Measurements from ENCODE around the gene SHOX. TPM values are rescaled to one million over a fixed set of nuclear protein-coding genes. Genes with fewer than 3 reads are reported as not detected.
"Not testable (repeated sequence)": the region's sequence is repeated elsewhere in the genome, so short reads cannot be mapped to it uniquely, and the experiment has no call there.

Gene SHOX
- under 1 TPM in 2 of 4 donors, not detected in 2; 0.18 to 0.25 TPM for polyA plus RNA-seq (ENCODE audit: insufficient read length in 4 of 4)

DNA sequence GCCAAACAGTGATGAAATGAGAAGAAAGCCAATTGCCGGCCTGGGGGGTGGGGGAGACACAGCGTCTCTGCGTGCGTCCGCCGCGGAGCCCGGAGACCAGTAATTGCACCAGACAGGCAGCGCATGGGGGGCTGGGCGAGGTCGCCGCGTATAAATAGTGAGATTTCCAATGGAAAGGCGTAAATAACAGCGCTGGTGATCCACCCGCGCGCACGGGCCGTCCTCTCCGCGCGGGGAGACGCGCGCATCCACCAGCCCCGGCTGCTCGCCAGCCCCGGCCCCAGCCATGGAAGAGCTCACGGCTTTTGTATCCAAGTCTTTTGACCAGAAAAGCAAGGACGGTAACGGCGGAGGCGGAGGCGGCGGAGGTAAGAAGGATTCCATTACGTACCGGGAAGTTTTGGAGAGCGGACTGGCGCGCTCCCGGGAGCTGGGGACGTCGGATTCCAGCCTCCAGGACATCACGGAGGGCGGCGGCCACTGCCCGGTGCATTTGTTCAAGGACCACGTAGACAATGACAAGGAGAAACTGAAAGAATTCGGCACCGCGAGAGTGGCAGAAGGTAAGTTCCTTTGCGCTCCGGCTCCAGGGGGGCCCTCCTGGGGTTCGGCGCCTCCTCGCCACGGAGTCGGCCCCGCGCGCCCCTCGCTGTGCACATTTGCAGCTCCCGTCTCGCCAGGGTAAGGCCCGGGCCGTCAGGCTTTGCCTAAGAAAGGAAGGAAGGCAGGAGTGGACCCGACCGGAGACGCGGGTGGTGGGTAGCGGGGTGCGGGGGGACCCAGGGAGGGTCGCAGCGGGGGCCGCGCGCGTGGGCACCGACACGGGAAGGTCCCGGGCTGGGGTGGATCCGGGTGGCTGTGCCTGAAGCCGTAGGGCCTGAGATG lies at the start of gene SHOX:
Gene SHOX, plus strand, starts transcription at position 180 of the 885 bp plus-strand sequence. Its CDS starts 107 bp downstream, at position 287.
- no peak for DNase-seq (ENCODE audit: low read depth in 4 of 4, low spot score in 3 of 4)

- DNase-seq (ENCODE audit: low read depth in 4 of 4, low spot score in 3 of 4): no peak
Observed at GRCh38 chrX:581066-581465, 49.5 kb upstream of the SHOX start.

GRCh38 chrX:581720-582298 lies 48.8 kb upstream of the SHOX start:
- no peak for DNase-seq (ENCODE audit: low read depth in 4 of 4, low spot score in 3 of 4)

- no peak for DNase-seq (ENCODE audit: low read depth in 4 of 4, low spot score in 3 of 4)
Observed at GRCh38 chrX:584572-584971, 46.0 kb upstream of the SHOX start.

GRCh38 chrX:585115-585808 lies 45.3 kb upstream of the SHOX start:
- no peak for DNase-seq (ENCODE audit: low read depth in 4 of 4, low spot score in 3 of 4)

GRCh38 chrX:586351-586750 lies 44.2 kb upstream of the SHOX start:
- no peak for DNase-seq (ENCODE audit: low read depth in 4 of 4, low spot score in 3 of 4)

GRCh38 chrX:589261-589660 lies 41.3 kb upstream of the SHOX start:
- DNase-seq (ENCODE audit: low read depth in 4 of 4, low spot score in 3 of 4): not testable (repeated sequence)

DNA sequence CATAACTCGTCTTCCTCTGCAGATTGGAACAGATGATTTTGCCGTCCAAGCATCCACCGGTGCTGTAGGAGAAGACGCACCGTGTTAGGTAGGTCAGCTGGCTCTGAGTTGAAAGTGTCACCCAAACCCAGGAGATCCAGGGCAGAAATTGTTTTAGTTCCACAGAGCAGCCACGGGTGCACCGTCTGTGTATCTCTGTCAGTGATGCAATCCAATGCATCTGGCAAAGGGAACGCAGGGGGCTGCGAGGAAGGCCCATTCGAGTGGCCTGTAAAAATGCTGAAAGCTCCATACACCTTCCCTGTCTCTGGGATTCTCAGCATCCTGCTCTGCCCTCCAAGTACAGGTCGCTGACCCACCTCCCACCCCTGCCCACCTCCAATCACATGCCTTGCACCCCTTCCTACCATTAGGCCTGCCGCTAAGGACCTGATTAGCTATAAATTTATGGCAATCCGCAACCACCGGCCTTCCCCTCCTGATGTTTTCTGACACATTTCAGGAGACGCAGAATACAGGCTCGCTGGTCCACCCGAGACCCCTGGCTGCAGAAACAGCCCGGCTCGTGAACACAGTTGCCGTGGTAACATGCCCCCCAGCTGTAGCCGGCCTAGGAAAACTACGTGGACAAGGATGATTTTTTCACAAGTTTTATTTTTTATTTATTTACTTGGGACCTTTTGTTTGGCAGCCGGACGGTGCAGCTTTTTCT lies 39.7 kb upstream of the SHOX start:
- no peak for DNase-seq (ENCODE audit: low read depth in 4 of 4, low spot score in 3 of 4)

DNA sequence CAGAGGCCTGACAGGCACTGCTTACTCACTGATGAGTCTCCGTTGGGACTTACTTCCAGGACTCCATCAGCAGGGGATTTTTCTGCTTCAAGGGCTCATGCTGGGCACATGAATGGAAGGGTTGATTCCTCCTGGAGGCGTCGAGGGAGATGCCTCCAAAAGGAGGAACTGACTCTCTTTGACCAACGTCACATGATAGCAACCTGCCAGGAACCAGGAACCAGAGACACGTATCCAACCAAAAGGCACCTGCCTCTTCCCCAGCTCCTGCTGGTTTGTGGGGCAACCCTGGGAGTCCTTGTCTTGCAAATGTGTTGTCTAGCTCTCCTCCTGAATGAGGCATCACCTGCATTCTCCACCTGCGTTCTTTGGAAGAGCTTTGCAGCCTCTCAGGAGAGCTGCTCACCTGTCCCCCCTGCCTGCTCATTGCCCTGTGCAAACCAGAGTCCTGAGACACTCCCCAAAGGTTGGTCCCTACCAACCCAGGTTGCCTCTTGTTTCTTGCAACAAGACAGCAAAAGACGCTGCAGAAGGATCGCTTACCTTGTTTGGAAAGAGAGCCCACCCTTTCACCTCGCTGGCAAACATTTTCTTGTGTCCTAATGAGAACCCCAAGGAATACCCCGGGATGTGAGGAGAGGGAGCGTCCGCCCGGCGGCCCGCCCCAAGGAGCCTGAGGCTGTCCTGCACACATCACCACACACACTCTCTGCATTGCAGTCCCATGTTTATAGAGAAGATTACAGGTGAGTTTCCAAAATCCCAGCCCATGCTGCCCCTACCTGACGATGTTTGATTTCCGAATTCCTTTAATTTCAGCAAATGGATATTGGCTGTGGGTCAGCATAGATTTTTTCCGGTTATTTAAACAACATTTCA lies 30.5 kb upstream of the SHOX start:
- no peak for DNase-seq (ENCODE audit: low read depth in 4 of 4, low spot score in 3 of 4)

GRCh38 chrX:603029-603428 lies 27.6 kb upstream of the SHOX start:
- DNase-seq (ENCODE audit: low read depth in 4 of 4, low spot score in 3 of 4): not testable (repeated sequence)

DNA sequence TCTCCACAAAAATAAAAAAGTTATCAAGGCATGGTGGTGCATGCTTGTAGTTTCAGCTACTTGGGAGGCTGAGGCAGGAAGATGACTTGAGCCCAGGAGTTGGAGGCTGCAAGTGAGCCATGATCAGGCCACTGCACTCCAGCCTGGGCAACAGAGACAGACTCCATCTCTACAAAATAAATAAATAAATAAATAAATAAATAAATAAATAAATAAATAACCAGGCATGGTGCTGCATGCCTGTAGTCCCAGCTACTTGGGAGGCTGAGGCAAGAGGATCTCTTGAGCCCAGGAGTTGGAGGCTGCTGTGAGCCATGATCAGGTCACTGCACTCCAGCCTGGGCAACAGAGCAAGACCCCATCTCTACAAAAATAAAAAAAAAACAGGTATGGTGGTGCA lies 26.0 kb upstream of the SHOX start:
- DNase-seq (ENCODE audit: low read depth in 4 of 4, low spot score in 3 of 4): not testable (repeated sequence)

DNA sequence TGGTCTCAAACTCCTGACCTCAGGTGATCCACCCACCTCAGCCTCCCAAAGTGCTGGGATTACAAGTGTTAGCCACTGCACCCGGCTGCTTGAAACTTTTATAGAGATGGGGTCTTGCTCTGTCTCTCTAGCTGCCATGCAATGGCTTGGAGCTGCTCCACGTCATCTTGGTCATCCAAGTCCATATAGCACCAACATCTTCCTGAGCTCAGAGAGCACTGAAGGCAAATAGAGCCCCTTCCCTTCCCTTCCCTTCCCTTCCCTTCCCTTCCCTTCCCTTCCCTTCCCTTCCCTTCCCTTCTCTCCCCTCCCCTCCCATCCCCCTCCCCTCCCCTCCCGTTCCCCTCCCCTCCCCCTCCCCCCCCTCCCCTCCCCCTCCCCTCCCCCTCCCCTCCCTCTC lies 22.5 kb upstream of the SHOX start:
- DNase-seq (ENCODE audit: low read depth in 4 of 4, low spot score in 3 of 4): not testable (repeated sequence)

- no peak for DNase-seq (ENCODE audit: low read depth in 4 of 4, low spot score in 3 of 4)
Observed at GRCh38 chrX:614136-614535, 16.5 kb upstream of the SHOX start.

- no peak for DNase-seq (ENCODE audit: low read depth in 4 of 4, low spot score in 3 of 4)
Observed at GRCh38 chrX:617401-617800, 13.2 kb upstream of the SHOX start.

DNA sequence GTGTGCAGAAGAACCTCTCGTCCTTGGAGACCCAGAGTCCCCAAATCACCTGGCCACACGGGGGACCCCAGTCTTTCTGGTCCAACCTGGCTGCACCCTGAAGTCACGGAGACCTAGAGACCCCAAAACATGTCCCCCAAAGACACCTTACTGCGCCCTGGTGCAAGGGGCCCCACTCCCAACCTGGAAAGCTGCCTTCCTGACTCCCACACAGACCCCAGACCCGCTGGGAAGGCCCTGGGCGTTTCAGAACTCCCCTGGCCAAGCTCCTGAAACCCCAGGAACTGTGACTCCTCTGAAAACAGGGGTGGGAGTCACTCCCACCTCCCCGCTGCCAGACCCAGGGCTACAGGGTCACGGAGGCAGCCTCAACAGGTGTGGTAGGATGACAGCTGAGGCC lies 12.7 kb upstream of the SHOX start:
- no peak for DNase-seq (ENCODE audit: low read depth in 4 of 4, low spot score in 3 of 4)

DNA sequence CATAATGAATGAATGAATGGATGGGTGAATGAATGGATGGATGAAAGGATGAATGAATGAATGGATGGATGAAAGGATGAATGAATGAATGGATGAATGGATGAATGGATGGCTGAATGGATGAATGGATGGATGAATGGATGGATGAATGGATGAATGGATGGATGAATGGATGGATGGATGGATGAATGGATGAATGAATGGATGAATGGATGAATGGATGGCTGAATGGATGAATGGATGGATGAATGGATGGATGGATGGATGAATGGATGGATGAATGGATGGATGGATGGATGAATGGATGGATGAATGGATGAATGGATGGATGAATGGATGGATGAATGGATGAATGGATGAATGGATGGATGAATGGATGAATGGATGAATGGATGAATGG lies 12.3 kb upstream of the SHOX start:
- DNase-seq (ENCODE audit: low read depth in 4 of 4, low spot score in 3 of 4): not testable (repeated sequence)

DNA sequence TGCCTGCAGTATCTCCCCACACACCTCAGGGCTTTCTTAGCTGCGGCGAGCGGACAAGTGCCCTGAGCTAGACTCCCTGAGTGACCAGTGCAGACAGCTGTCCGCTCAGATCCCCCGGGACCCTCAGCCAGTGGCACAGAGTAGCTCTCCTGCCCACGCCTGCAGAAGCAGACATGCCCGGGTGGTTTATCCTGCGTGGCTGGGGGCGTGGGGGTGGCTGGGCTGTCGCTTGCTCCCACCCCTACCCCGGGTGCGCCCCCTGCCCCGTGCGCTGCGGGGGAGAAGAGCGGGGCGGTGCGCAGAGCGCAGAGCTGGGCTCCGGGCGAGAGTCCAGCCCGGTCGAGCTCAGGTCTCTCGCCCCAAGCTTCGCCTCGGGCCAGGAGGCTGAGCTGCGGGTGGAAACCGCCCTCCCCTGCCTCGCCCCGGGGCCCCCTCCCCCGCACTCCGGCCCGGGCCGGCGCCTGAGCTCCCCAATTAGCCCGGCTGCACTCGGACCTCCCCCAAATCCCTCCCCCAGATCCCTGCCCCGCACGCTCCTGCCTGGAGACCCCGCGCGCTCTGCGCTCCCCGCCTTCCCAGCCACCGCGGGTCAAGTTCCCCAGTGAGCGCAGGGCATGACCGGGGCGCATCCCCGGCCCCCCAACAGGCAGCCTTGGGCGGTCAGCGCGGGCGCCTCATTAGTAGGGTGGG lies 11.7 kb upstream of the SHOX start:
- DNase-seq (ENCODE audit: low read depth in 4 of 4, low spot score in 3 of 4): no peak

DNA sequence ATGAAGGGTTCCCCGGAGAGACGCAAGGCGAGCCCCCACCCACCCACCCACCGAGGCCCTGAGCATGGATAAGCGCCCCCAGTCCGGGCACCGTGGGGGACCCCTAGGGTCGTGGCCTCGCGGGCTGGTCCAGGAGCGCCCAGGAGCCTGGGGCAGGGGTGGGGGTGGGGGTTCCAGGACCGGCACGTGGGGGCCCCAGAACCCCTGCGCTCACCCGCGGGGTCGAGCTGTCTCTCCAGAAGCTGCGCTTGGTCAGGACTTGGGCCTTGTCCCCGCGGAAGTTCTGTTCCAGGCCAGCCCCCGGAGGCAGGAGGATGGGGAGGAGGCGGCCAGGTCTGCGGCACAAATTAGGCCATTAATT lies 11.2 kb upstream of the SHOX start:
- DNase-seq (ENCODE audit: low read depth in 4 of 4, low spot score in 3 of 4): no peak

DNA sequence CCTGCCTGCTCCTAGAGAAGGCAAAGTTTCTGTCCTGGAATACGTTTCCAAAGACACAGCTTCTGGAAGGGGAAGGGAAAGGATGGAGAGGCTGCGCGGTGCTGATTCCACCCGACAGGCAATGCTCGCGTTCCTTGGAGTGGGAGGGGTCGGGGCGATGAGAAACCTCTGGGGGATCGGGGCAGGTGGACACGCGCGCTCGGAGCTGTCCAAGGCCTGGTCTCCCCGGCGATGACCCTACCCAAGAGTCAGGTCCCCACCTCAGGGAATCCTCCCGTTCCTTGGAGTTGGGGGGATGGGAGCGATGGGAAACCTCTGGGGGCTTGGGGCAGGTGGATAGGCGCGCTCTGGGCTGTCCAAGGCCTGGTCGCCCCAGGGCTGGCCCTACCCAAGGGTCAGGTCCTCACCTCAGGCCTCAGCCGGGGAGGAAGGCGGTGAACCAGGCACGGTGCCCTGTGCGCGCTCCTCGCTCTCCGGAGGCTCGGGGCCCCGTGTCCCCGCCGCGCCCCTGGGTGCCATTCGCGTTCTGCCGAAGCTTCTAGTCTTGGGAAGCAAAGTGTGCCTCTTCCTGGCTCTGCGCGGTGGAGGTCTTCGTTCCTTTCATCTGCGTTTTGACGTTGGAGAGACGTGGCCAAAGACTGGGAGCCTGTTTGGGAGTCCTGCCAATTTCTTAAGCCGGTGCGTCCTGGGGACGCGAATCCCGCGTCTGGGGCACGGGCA lies 10.6 kb upstream of the SHOX start:
- no peak for DNase-seq (ENCODE audit: low read depth in 4 of 4, low spot score in 3 of 4)
